Stomach (tissue), 4 donors: ENCODE results near the gene DDX39B.

ENCODE experiments used
- POLR2A ChIP-seq, 4 donors: fragments of 450-650 bp; IDR thresholded peaks; one replicate each; pipeline ENCODE4 v1.6.1; 2016; ENCODE audit warnings: antibody characterized with exemption in 4 of 4, control low read depth in 2 of 4, mild to moderate bottlenecking in 1 of 4, moderate library complexity in 1 of 4
- TF ChIP-seq, protein P1 (sequence below), 7 experiments: fragments of 450-650 bp in 4 of 7; fragments of 200-600 bp in 3 of 7; sonication (generic) in 3 of 7; IDR thresholded peaks; one replicate each; pipeline ENCODE4 v1.5.1; 2016 to 2019; ENCODE audit warnings: antibody characterized with exemption in 7 of 7, control low read depth in 2 of 7, mild to moderate bottlenecking in 1 of 7

DNA sequence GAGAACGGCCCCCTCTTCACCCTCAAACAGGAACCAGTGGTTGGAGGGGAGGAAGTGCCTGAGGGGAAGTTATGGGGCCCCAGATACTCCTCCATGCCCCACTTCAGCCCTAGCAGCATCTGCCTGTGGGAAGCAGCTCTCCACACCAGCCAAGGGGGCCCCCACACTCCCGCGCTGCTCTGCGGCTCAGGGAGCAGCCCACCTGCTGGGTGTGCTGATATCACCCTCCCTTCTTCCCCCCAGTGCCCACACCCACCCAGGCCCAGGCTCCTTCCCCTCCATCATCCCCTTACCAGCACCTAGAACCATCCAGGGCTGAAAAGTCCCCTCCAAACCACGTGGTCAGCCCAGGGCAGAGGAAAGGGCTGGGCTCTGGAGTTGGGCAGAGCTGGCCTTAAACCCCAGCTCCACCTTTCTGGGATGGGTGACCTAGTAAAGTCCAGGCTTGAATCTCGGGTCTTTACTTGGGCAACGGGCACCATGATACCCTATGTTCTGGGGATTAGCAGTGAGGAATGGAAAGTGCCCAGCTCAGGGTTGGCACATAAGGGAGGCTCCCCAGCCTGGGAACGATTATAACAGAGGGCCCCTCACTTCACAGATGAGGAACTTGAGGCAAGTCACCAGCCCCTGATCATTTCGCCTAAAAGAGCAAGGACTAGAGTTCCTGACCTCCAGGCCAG is 44.9 kb upstream of the DDX39B start:
- no peak for TF ChIP-seq POLR2A (IDR thresholded peaks at IDR 0.05)
- TF ChIP-seq, protein P1, sequence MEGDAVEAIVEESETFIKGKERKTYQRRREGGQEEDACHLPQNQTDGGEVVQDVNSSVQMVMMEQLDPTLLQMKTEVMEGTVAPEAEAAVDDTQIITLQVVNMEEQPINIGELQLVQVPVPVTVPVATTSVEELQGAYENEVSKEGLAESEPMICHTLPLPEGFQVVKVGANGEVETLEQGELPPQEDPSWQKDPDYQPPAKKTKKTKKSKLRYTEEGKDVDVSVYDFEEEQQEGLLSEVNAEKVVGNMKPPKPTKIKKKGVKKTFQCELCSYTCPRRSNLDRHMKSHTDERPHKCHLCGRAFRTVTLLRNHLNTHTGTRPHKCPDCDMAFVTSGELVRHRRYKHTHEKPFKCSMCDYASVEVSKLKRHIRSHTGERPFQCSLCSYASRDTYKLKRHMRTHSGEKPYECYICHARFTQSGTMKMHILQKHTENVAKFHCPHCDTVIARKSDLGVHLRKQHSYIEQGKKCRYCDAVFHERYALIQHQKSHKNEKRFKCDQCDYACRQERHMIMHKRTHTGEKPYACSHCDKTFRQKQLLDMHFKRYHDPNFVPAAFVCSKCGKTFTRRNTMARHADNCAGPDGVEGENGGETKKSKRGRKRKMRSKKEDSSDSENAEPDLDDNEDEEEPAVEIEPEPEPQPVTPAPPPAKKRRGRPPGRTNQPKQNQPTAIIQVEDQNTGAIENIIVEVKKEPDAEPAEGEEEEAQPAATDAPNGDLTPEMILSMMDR (IDR thresholded peaks at IDR 0.05): no peak
